ENCODE results near the gene FADS6. TPM values are rescaled to one million over a fixed set of nuclear protein-coding genes. Genes with fewer than 3 reads are reported as not detected.

Gene FADS6
- polyA plus RNA-seq, 3 donors = not detected

DNA sequence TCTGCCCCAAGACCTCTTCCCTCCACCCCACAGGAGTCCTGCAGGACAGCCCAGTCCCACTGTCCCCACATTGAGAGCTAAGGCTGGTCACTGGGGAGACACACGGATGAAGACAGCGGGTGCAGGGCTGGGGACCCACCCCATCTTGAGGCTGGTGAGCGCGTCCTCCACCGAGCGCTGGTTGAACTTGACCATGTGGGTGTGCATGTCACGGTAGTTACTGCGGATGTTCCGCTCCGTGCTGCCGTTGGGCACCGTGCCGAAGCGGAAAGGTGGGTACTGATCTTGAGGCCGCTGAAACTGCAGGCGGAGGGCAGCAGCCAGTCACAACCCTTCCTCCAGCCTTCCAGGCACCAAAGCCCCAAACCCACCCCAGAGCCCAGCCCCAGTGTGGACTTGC is 46.8 kb downstream of the FADS6 start:
- Histone ChIP-seq H3K27ac (ENCODE audit: low read depth in 1 of 2, low read length in 2 of 2) (no peak overlapping the region), H4K20me1 (ENCODE audit: insufficient read depth, low read length) (no peaks in the 10 kb centered on the region), H3K36me3 (replicated peaks in 1 of 2; ENCODE audit: control insufficient read depth in 1 of 2, insufficient read depth in 2 of 2, low read length in 2 of 2) (no peaks in the 10 kb centered on the region), H3K9me3 (replicated peaks in 1 of 2; ENCODE audit: control insufficient read depth in 1 of 2, insufficient read depth in 1 of 2, low read length in 2 of 2) (peaks cover 0 to under 1% of the 10 kb centered on the region in 2 donors), H3K4me1 (ENCODE audit: control insufficient read depth in 1 of 2, insufficient read depth in 2 of 2, low read length in 2 of 2) (peaks cover 10 to 19% of the 10 kb centered on the region in 2 donors), H3K79me2 (ENCODE audit: insufficient read depth, low read length) (no peaks in the 10 kb centered on the region), H3K4me2 (replicated peaks; ENCODE audit: extremely low read depth, low read length, poor library complexity, severe bottlenecking) (no peak overlapping the region), H3K9ac (ENCODE audit: insufficient read depth, low read length, poor library complexity, severe bottlenecking) (no peak overlapping the region), H3K4me3 (replicated peaks in 1 of 3; ENCODE audit: low read depth in 2 of 3, low read length in 3 of 3) (no peak overlapping the region), H2AFZ (ENCODE audit: insufficient read depth, low read depth, low read length, poor library complexity, severe bottlenecking) (no peak overlapping the region), H3K27me3 (ENCODE audit: control insufficient read depth in 2 of 2, insufficient read depth in 2 of 2, low read length in 2 of 2) (peaks cover 5 to 27% of the 10 kb centered on the region in 2 donors)
- peaks cover 35 to 55% (median 35%) of the 10 kb centered on the region in 3 donors for H3K27me3 Mint-ChIP-seq (ENCODE audit: low read depth in 3 of 3)
- no peak overlapping the region for H3K4me3 Mint-ChIP-seq
- intact Hi-C loops (cut with micrococcal nuclease) = no loop called here
- H3K4me1 Mint-ChIP-seq = peaks cover 7% of the 10 kb centered on the region
- 96% methylated on average over 16 of the region's 16 CpGs for WGBS (ENCODE audit: insufficient coverage)
- no peak for DNase-seq
- H3K9me3 Mint-ChIP-seq = peaks cover 0 to 6% (median 1%) of the 10 kb centered on the region in 7 donors
- TF ChIP-seq, protein P1, sequence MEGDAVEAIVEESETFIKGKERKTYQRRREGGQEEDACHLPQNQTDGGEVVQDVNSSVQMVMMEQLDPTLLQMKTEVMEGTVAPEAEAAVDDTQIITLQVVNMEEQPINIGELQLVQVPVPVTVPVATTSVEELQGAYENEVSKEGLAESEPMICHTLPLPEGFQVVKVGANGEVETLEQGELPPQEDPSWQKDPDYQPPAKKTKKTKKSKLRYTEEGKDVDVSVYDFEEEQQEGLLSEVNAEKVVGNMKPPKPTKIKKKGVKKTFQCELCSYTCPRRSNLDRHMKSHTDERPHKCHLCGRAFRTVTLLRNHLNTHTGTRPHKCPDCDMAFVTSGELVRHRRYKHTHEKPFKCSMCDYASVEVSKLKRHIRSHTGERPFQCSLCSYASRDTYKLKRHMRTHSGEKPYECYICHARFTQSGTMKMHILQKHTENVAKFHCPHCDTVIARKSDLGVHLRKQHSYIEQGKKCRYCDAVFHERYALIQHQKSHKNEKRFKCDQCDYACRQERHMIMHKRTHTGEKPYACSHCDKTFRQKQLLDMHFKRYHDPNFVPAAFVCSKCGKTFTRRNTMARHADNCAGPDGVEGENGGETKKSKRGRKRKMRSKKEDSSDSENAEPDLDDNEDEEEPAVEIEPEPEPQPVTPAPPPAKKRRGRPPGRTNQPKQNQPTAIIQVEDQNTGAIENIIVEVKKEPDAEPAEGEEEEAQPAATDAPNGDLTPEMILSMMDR (IDR thresholded peaks at IDR 0.05) = no peak
- H3K27ac Mint-ChIP-seq = no peak overlapping the region
- peaks cover 6 to 12% of the 10 kb centered on the region in 2 donors for H3K36me3 Mint-ChIP-seq

DNA sequence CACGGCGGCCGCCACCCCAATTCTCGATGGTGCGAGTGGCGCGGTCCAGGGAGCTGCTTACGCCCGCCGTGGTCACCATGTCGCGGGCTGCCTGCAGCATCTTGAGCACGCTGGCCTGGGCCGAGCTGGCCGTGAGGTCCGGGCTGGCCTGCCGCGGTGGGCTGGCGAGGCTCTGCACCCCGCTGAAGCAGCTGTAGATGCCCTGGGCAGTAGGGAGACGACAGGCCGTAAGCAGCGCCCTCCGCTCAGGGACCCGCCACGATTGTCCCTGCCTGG is 50.1 kb downstream of the FADS6 start:
- peaks cover 27% of the 10 kb centered on the region for H3K4me1 Mint-ChIP-seq
- DNase-seq = no peak
- H3K27ac Mint-ChIP-seq = no peak overlapping the region
- peaks cover 21 to 25% of the 10 kb centered on the region in 2 donors for H3K36me3 Mint-ChIP-seq
- Histone ChIP-seq H3K9me3 (replicated peaks in 1 of 2; ENCODE audit: control insufficient read depth in 1 of 2, insufficient read depth in 1 of 2, low read length in 2 of 2) (no peaks in the 10 kb centered on the region), H2AFZ (ENCODE audit: insufficient read depth, low read depth, low read length, poor library complexity, severe bottlenecking) (no peak overlapping the region), H4K20me1 (ENCODE audit: insufficient read depth, low read length) (no peaks in the 10 kb centered on the region), H3K4me3 (replicated peaks in 1 of 3; ENCODE audit: low read depth in 2 of 3, low read length in 3 of 3) (peak overlapping the region in 1 of 3 experiments; percentile 68), H3K27me3 (ENCODE audit: control insufficient read depth in 2 of 2, insufficient read depth in 2 of 2, low read length in 2 of 2) (peaks cover 0 to 10% of the 10 kb centered on the region in 2 donors), H3K4me2 (replicated peaks; ENCODE audit: extremely low read depth, low read length, poor library complexity, severe bottlenecking) (peak overlapping the region; percentile 81), H3K27ac (ENCODE audit: low read depth in 1 of 2, low read length in 2 of 2) (no peak overlapping the region), H3K4me1 (ENCODE audit: control insufficient read depth in 1 of 2, insufficient read depth in 2 of 2, low read length in 2 of 2) (peaks cover 23 to 38% of the 10 kb centered on the region in 2 donors), H3K36me3 (replicated peaks in 1 of 2; ENCODE audit: control insufficient read depth in 1 of 2, insufficient read depth in 2 of 2, low read length in 2 of 2) (peaks cover 10 to 14% of the 10 kb centered on the region in 2 donors), H3K79me2 (ENCODE audit: insufficient read depth, low read length) (no peaks in the 10 kb centered on the region), H3K9ac (ENCODE audit: insufficient read depth, low read length, poor library complexity, severe bottlenecking) (no peak overlapping the region)
- peaks cover 11 to 26% (median 20%) of the 10 kb centered on the region in 3 donors for H3K27me3 Mint-ChIP-seq (ENCODE audit: low read depth in 3 of 3)
- H3K4me3 Mint-ChIP-seq = peak overlapping the region in 1 of 2 donors; percentile 62
- TF ChIP-seq, protein P1 (IDR thresholded peaks at IDR 0.05) = peak; percentile 6
- H3K9me3 Mint-ChIP-seq = peaks cover 0 to 3% (median 0%) of the 10 kb centered on the region in 7 donors
- intact Hi-C loops (cut with micrococcal nuclease) = no loop called here
- WGBS (ENCODE audit: insufficient coverage) = 39% methylated on average over 24 of the region's 26 CpGs

Data from CD14-positive monocyte (primary cell).